ENCODE data around the gene C2. TPM values are rescaled to one million over a fixed set of nuclear protein-coding genes. Genes with fewer than 3 reads are reported as not detected.

The C2 gene
- total RNA-seq, 3 donors from 2014 or later, result 5.5 to 33.7 (median 17.9) TPM

DNA sequence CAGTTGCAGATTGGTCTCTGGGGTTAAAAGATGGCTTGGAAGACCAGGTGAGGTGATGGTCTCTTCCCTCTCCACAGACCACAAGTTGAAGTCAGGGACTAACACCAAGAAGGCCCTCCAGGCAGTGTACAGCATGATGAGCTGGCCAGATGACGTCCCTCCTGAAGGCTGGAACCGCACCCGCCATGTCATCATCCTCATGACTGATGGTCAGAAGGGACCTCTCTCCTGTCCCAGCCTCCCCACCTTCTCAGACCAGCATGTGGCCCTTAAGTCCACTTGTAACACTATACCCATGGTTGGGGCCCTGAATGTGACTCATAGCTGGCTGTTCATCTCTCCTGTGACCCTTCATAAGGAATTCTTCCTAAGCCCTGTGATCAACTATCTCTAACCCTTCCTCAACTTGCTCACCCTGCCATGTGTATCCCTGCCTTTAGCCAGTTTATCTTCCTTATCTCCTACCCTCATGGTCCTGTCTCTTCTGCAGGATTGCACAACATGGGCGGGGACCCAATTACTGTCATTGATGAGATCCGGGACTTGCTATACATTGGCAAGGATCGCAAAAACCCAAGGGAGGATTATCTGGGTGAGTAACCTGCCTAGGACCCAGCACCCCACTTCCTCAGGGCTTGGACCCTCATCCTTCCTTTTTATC lies 21.4 kb downstream of the C2 start:
- intact Hi-C loops (cut with DNase I, micrococcal nuclease), result no loop called here
- ATAC-seq (no peak), DNase-seq (no peak)
- H3K4me3 ChIP-seq, result no peak overlapping the region
- H3K36me3 ChIP-seq (ENCODE audit: low read depth), result no peaks in the 10 kb centered on the region
- no peaks in the 10 kb centered on the region for H3K9me3 ChIP-seq
- H3K4me1 ChIP-seq (ENCODE audit: low read depth), result peaks cover 10% of the 10 kb centered on the region
- TF ChIP-seq CTCF (IDR thresholded peaks at IDR 0.05), result no peak

DNA sequence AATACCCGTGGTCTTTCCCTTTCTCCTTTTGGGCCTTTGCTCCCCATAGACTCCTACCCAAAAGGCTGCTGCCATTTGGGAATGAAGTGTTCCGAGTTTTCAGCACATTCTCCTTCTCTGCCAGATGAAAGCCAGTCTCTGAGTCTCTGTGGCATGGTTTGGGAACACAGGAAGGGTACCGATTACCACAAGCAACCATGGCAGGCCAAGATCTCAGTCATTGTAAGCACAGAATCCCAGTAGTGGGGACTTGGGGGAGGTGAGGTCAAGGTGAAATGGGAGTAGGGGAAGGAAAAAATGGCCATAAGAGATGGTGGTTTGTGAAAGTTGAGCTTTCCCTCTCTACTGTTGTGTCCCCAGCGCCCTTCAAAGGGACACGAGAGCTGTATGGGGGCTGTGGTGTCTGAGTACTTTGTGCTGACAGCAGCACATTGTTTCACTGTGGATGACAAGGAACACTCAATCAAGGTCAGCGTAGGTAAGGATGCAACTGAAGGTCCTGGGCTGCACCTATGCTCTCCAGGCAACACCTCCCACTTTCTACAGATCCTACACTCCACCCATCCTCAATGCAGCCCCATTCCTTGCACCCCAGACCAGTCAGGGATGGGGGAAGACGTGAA lies 22.5 kb downstream of the C2 start:
- ATAC-seq (no peak), DNase-seq (no peak)
- intact Hi-C loops (cut with DNase I, micrococcal nuclease), result loop anchor here in 1 of 2 donors (10.0 kb wide), 1 partner anchor 45 kb away; the partner anchor contains the start of gene ZBTB12
- Histone ChIP-seq H3K9me3 (no peaks in the 10 kb centered on the region), H3K36me3 (ENCODE audit: low read depth) (peaks cover 5% of the 10 kb centered on the region), H3K4me3 (no peak overlapping the region), H3K4me1 (ENCODE audit: low read depth) (peaks cover 10% of the 10 kb centered on the region)
- TF ChIP-seq CTCF (IDR thresholded peaks at IDR 0.05), result no peak

GRCh38 chr6:31952140-31952805 lies 24.8 kb downstream of the C2 start:
- Histone ChIP-seq H3K4me3 (no peak overlapping the region), H3K4me1 (ENCODE audit: low read depth) (no peaks in the 10 kb centered on the region), H3K9me3 (no peaks in the 10 kb centered on the region), H3K36me3 (ENCODE audit: low read depth) (peaks cover 5% of the 10 kb centered on the region)
- peak; percentile 82 for ATAC-seq
- peak; percentile 44 for TF ChIP-seq CTCF (IDR thresholded peaks at IDR 0.05)
- DNase-seq, result peak in 2 of 3 donors; percentile 71 to 79
- intact Hi-C loops (cut with DNase I, micrococcal nuclease), result loop anchor here in 1 of 2 donors (10.0 kb wide), 1 partner anchor 47 kb away; the partner anchor contains the start of gene ZBTB12

- DNase-seq (no peak), ATAC-seq (no peak)
- peaks cover 4% of the 10 kb centered on the region for H3K4me1 ChIP-seq (ENCODE audit: low read depth)
- peaks cover 5% of the 10 kb centered on the region for H3K36me3 ChIP-seq (ENCODE audit: low read depth)
- no peak overlapping the region for H3K4me3 ChIP-seq
- TF ChIP-seq CTCF (IDR thresholded peaks at IDR 0.05), result no peak
- no peaks in the 10 kb centered on the region for H3K9me3 ChIP-seq
- intact Hi-C loops (cut with DNase I, micrococcal nuclease), result loop anchor here in 1 of 2 donors (10.0 kb wide), 1 partner anchor 48 kb away; the partner anchor contains the start of gene ZBTB12
Observed at GRCh38 chr6:31952890-31953289, 25.4 kb downstream of the C2 start.

- Histone ChIP-seq H3K9me3 (no peaks in the 10 kb centered on the region), H3K36me3 (ENCODE audit: low read depth) (peaks cover 5% of the 10 kb centered on the region), H3K4me3 (no peak overlapping the region), H3K4me1 (ENCODE audit: low read depth) (peaks cover 8% of the 10 kb centered on the region)
- intact Hi-C loops (cut with DNase I, micrococcal nuclease), result loop anchor here in 1 of 2 donors (10.0 kb wide), 1 partner anchor 50 kb away; the partner anchor contains the start of gene ZBTB12
- ATAC-seq (no peak), DNase-seq (no peak)
- no peak for TF ChIP-seq CTCF (IDR thresholded peaks at IDR 0.05)
Observed at GRCh38 chr6:31954511-31954910, 27.0 kb downstream of the C2 start.
